Fibroblast of villous mesenchyme (primary cell): ENCODE data around the gene FRRS1L. TPM values are rescaled to one million over a fixed set of nuclear protein-coding genes. Genes with fewer than 3 reads are reported as not detected.

Experiments used
- DNase-seq: peaks from one replicate; pipeline ENCODE4 v3.0.0-alpha.2; 2010; ENCODE audit warnings: low read depth
- H3K4me3 ChIP-seq: 2 replicates; pipeline ENCODE4 v1.5.1; 2011; ENCODE audit warnings: low read depth, mild to moderate bottlenecking, low read length
- CTCF ChIP-seq: IDR thresholded peaks from 2 replicates; pipeline ENCODE4 v1.5.1; 2012; ENCODE audit warnings: low read depth, mild to moderate bottlenecking, low read length; ENCODE audit not compliant: insufficient read depth
- total RNA-seq: library from RNA; depleted of rRNA; stranded (reverse); fragments of >200 nt; gene quantifications from 2 replicates; pipeline ENCODE4 v1.2.3, GENCODE V29; 2012

Gene FRRS1L
- total RNA-seq, 1 donor: not detected

DNA sequence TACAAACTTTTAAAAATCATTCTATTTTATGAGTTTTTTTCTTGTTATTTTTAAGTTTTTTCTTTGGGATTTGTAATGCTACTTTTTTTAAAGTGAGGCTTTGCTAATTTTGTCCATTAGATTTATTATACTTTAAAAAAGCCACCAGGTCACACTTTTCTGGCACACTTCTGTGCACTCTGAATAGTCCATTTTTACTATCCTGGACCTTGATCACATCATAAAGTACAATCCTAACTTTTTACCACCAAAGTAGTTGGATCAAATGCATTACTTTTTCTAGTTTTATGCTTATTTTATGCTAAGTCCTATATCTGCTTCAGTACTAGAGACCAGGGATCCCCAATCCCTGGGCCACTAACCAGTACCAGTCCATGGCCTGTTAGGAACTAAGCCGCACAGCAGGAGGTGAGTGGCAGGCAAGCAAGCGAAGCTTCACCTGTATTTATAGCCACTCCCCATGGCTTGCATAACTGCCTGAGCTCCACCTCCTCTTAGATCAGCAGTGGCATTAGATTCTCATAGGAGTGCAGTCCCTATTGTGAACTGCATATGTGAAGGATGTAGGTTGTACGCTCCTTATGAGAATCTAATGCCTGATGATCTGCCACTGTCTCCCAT lies 16.0 kb downstream of the FRRS1L start:
- no peak for DNase-seq
- TF ChIP-seq CTCF: no peak
- no peak overlapping the region for H3K4me3 ChIP-seq

DNA sequence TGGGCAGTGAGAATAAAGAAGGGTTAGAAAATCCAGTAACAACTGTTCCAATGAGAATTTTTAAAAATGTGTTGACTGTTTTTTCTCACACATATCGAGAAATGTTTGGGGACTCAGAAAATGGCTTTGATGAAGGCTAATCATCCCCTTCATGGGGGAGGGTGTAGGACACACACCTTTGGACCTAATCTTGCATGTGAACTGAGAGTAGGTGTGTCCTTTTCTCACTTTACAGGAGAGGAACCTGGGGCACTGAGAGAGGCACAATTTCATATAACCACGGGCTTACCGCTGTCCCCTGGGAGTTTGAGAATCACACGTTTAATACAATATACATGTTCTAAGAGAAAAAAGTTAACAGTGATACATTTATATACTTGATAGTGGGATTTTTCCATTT lies 17.3 kb downstream of the FRRS1L start:
- TF ChIP-seq CTCF: no peak
- no peak for DNase-seq
- H3K4me3 ChIP-seq: no peak overlapping the region

DNA sequence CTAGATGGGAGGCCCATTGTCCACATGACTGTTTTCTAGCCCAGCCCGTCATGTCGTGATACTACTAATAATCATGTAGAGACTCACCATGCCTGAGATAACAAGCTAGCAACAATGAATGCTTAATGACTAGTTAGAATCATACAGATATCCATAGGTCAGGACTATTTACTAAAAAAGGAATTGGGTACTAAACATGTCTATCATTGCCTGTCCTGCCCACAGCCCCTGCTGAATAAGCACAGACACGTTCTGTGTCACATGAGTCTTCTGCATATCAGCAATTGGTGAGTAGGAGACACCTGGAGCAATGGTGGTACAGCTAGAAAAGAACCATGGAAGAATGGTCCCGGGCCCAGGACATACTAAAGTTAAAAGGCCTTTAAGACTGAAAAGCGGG lies 18.0 kb downstream of the FRRS1L start:
- TF ChIP-seq CTCF: no peak
- no peak overlapping the region for H3K4me3 ChIP-seq
- no peak for DNase-seq

DNA sequence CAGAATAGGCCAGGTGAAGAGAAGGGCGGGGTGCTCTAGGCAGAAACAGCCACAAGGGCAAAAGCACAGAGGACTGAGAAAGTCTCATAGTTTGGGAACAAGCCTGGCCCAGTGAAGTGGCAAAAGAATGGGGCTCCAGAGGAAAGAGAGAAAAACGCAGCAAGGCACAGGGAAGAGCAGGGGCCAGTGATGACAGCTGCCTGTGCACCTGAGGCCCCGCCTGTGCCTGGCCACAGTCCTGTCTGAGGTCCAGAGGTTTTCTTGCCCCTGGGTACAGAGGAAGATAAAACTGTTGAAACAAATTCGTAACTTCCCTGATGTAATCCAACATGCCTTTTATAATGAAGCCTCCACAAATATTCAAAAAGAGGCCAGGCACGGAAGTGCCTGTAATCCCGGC lies 22.0 kb downstream of the FRRS1L start:
- TF ChIP-seq CTCF: no peak
- no peak overlapping the region for H3K4me3 ChIP-seq
- no peak for DNase-seq

- DNase-seq: peak; percentile 47
- TF ChIP-seq CTCF: peak; percentile 57
- no peak overlapping the region for H3K4me3 ChIP-seq
These were observed 23.0 kb downstream of the FRRS1L start for GRCh38 chr9:109143881-109144562.

DNA sequence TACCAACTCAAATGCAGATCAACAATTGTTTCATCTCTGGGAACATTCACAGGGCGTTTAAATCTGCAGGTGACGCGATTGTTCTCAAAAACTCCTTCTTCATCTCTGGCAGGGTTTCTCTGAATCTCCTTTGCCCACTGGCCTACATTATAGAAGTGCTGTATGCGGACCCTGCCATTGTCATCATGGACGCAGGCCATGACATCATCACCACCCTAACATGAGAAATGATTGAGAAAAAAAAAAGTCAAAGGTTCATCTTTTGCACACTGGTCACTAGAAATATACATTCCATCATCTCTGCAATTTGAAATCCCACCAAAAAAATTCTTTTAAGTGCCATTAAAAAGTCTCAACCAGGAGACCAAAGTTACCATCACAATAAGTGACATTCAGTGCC lies 25.7 kb downstream of the FRRS1L start:
- DNase-seq: no peak

More for the DNA sequence above, 25.7 kb downstream of the FRRS1L start:
- no peak for TF ChIP-seq CTCF
- H3K4me3 ChIP-seq: no peak overlapping the region
